Thyroid gland (tissue), 4 donors: ENCODE results near the gene WNT7B. TPM values are rescaled to one million over a fixed set of nuclear protein-coding genes. Genes with fewer than 3 reads are reported as not detected.

Experiments used
- DNase-seq, 2 donors: peaks; one replicate each; pipeline ENCODE4 v3.0.0-alpha.2; 2019
- H3K27ac ChIP-seq, 3 donors: fragments of 200-600 bp; sonication (generic); 1 replicate in 2 of 3; 2 replicates in 1 of 3; pipeline ENCODE4 v1.5.1; 2016 to 2019; ENCODE audit warnings: mild to moderate bottlenecking in 1 of 3, moderate library complexity in 1 of 3
- H3K27me3 ChIP-seq: fragments of 200-600 bp; sonication (generic); one replicate; pipeline ENCODE4 v1.5.1; 2019
- H3K36me3 ChIP-seq, 2 donors: fragments of 200-600 bp; sonication (generic); one replicate each; pipeline ENCODE4 v1.5.1; 2016 to 2019
- H3K4me1 ChIP-seq, 2 donors: fragments of 200-600 bp; sonication (generic); one replicate each; pipeline ENCODE4 v1.5.1; 2017 to 2019
- H3K4me3 ChIP-seq, 3 donors: fragments of 200-600 bp; sonication (generic); replicated peaks in 1 of 3; 1 replicate in 2 of 3; 2 replicates in 1 of 3; pipeline ENCODE4 v1.5.1; 2016; ENCODE audit warnings: mild to moderate bottlenecking in 1 of 3
- H3K9me3 ChIP-seq: fragments of 200-600 bp; sonication (generic); one replicate; pipeline ENCODE4 v1.5.1; 2017
- POLR2A ChIP-seq, 2 donors: fragments of 450-650 bp; IDR thresholded peaks; one replicate each; pipeline ENCODE4 v1.6.1; 2017; ENCODE audit warnings: antibody characterized with exemption in 2 of 2, mild to moderate bottlenecking in 2 of 2, moderate library complexity in 1 of 2
- WGBS, 2 donors: methylation state at CpG; one replicate each; pipeline ENCODE4 v1.1.5; 2017; 5-methylcytosine and 5-hydroxymethylcytosine counted together
- intact Hi-C: fragments of 100-400 bp; cut with DNase I; formaldehyde crosslinking; loops from one replicate; pipeline ENCODE4 v1.15.1; 2023
- total RNA-seq, 4 donors: library from RNA; depleted of rRNA; stranded (reverse); fragments of >200 nt; gene quantifications; one replicate each; pipeline ENCODE4 v1.2.3, GENCODE V29; 2016
- TF ChIP-seq, protein P1 (sequence below), 6 experiments: fragments of 200-600 bp in 3 of 6; fragments of 450-650 bp in 3 of 6; sonication (generic) in 3 of 6; IDR thresholded peaks; one replicate each; pipeline ENCODE4 v1.5.1; 2016 to 2019; ENCODE audit warnings: antibody characterized with exemption in 6 of 6, mild to moderate bottlenecking in 2 of 6, inconsistent platforms in 1 of 6, moderate library complexity in 1 of 6

The WNT7B gene
- total RNA-seq, 4 donors from 2014 or later = 0.83 to 4.3 (median 2.5) TPM; not detected in 1

DNA sequence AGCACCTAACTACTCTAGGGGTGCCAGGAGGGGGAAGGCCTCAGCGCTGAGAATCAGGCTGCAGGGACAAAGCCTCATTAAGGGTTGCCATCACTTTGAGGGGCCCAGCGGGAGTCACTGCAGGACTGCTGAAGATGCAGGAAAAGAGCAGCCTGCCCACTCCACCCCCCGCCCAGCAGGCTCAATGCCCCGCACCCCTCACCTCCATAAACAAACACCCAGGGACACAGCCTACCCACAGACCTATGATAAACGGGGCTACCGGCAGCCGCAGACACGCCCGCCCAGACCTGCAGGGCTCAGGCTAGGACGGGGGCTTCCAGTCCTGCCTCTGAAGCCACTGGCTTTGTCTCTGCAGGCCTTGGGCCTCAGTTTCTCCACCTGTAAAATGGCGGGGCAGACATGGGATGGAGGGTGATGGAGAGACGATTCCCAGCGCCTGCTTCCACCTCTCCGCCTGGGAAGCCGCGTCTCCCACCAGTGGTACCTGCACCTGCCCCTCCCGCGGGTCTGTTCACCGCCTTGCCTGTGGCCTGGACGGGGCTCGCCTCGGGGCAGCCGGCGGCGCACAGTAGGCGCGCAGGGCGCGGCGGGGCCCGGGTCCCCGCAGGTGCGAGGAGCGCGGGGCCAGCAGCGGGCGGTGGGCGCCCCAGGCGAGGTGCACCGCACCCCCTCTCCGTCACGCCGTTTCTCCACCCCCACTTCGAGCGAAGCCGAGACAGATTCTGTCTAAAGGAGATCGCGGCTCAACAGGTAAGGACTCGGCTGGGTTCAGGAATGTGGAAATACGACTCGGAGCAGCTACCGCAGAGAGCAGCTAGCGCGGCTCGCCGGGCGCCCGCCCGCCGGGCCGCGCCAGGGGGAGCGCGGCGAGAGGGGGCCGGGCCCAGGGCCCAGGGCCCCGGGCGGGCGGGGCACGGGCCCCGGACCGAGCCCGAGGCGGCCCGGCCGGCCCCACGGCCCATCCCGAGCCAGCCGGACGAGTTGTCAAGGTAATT is 1.5 kb downstream of the WNT7B start:
- WGBS, 2 donors = 4 to 21% methylated on average over 4 to 13 of the region's 80 CpGs
- intact Hi-C loops = loop anchor here (2.0 kb wide), 2 partner anchors 113 to 397 kb away; no protein-coding TSS in a partner anchor
- Histone ChIP-seq H3K36me3 (no peaks in the 10 kb centered on the region), H3K27ac (no peak overlapping the region), H3K4me1 (peaks cover 14 to 59% of the 10 kb centered on the region in 2 donors), H3K9me3 (no peaks in the 10 kb centered on the region), H3K4me3 (no peak overlapping the region), H3K27me3 (peaks cover 10% of the 10 kb centered on the region)
- DNase-seq = peak; percentile 62 to 63
- TF ChIP-seq, protein P1, sequence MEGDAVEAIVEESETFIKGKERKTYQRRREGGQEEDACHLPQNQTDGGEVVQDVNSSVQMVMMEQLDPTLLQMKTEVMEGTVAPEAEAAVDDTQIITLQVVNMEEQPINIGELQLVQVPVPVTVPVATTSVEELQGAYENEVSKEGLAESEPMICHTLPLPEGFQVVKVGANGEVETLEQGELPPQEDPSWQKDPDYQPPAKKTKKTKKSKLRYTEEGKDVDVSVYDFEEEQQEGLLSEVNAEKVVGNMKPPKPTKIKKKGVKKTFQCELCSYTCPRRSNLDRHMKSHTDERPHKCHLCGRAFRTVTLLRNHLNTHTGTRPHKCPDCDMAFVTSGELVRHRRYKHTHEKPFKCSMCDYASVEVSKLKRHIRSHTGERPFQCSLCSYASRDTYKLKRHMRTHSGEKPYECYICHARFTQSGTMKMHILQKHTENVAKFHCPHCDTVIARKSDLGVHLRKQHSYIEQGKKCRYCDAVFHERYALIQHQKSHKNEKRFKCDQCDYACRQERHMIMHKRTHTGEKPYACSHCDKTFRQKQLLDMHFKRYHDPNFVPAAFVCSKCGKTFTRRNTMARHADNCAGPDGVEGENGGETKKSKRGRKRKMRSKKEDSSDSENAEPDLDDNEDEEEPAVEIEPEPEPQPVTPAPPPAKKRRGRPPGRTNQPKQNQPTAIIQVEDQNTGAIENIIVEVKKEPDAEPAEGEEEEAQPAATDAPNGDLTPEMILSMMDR (IDR thresholded peaks at IDR 0.05) = no peak
- no peak for TF ChIP-seq POLR2A (IDR thresholded peaks at IDR 0.05)

DNA sequence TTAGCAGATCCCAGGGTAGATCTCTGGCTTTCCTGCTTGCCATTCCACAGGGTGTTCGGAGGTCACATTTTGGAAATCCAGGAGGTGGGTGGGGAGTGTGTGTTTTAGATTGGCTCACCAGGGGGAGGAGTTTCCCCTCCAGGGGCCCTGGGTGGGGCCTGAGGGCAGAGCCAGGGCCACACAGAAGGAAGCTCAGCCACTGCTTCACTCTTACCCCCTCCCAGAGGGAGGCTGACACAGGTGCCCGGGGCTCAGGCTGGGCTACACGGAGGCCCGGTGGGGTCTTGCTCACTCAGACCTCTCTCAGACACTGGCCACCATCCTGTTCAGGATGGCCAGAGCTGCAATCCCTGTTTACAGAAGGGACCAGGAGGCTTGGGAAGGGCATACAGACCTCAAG is 2.5 kb downstream of the WNT7B start:
- intact Hi-C loops = no loop called here
- H3K27me3 ChIP-seq = peaks cover 10% of the 10 kb centered on the region
- H3K27ac ChIP-seq = no peak overlapping the region
- H3K4me1 ChIP-seq = peaks cover 14 to 59% of the 10 kb centered on the region in 2 donors
- H3K36me3 ChIP-seq = no peaks in the 10 kb centered on the region
- DNase-seq = no peak
- WGBS, 2 donors = 40% methylated on average over 1 to 4 of the region's 4 CpGs
- TF ChIP-seq POLR2A (IDR thresholded peaks at IDR 0.05) = no peak
- TF ChIP-seq, protein P1 (IDR thresholded peaks at IDR 0.05) = no peak
- H3K9me3 ChIP-seq = no peaks in the 10 kb centered on the region
- H3K4me3 ChIP-seq = no peak overlapping the region

DNA sequence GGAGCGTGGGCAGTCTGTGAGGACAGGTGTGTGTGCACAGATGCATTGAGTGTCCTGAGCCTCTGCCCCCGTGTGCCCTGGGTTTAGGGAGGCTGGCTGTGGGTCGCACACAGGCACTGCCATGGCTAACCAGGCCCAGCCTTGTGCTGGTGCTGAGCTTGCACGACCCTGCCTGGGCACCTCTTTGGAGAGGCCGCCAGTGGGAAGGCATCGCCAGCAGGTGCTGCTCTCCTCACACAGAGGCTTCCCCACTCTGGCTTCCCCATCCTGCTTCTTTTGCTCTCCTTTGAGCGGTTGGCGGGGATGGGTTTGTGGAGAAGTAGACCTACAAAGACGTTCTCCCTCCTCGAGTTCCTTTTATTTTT is 4.1 kb downstream of the WNT7B start:
- peaks cover 6 to 45% of the 10 kb centered on the region in 2 donors for H3K4me1 ChIP-seq
- no peaks in the 10 kb centered on the region for H3K36me3 ChIP-seq
- DNase-seq = no peak
- WGBS, 2 donors = 71 to 75% methylated on average over 6 to 7 of the region's 10 CpGs
- intact Hi-C loops = no loop called here
- no peaks in the 10 kb centered on the region for H3K9me3 ChIP-seq
- H3K27ac ChIP-seq = no peak overlapping the region
- peaks cover 10% of the 10 kb centered on the region for H3K27me3 ChIP-seq
- H3K4me3 ChIP-seq = no peak overlapping the region
- TF ChIP-seq POLR2A (IDR thresholded peaks at IDR 0.05) = no peak
- TF ChIP-seq, protein P1 (IDR thresholded peaks at IDR 0.05) = no peak

DNA sequence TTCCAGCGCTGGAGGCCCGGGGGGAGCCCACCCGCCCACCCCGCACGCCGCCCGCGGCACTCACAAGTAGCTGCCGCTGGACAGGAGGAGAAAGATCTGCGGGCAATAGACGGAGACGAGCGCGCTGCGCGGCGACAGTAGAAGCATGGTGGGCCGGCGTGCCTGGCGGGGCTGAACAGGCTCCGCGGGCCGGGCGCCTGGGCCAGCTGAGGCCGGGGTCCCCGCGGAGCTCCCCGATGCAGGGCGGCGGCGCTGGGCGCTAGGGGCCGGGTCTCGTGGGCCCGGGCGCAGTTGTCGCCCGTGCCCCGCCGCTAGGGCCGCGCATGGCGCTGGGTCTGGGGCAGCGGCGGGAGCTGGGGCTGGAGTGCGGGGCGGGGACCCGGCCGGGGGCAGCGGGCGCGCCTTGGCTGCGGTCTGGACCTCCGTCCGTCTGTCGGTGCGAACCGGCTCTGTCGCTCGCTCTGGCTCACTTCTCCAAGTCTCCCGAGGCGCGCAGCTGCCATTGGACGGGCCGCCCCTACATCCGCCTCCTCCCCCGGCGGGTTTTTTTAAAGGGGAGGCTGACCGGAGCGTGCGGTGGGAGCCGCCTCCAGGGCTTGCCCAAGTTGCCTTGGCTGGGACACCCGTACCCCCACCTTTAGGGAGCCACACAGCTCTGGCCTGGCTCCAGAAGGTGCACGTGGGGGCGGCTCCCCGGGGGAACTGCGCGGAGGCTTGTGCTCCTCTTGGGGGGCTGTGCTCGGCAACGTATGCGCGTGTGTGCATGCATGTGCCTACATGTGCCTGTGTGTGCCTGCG is 4.7 kb downstream of the WNT7B start:
- Histone ChIP-seq H3K9me3 (no peaks in the 10 kb centered on the region), H3K4me1 (peaks cover 3 to 39% of the 10 kb centered on the region in 2 donors), H3K36me3 (no peaks in the 10 kb centered on the region), H3K4me3 (no peak overlapping the region), H3K27ac (no peak overlapping the region), H3K27me3 (peaks cover 10% of the 10 kb centered on the region)
- intact Hi-C loops = no loop called here
- 25% methylated on average over 29 of the region's 83 CpGs; no CpG with 5 or more reads in 1 of the 2 donors for WGBS, 2 donors
- no peak for DNase-seq
- no peak for TF ChIP-seq POLR2A (IDR thresholded peaks at IDR 0.05)
- TF ChIP-seq, protein P1 (IDR thresholded peaks at IDR 0.05) = no peak
